ENCODE results near the gene PTPRE.

GRCh38 chr10:128072046-128072445 is 165.1 kb downstream of the PTPRE start:
- TF ChIP-seq CTCF (IDR thresholded peaks at IDR 0.05) = no peak
- no peak for TF ChIP-seq POLR2A (IDR thresholded peaks at IDR 0.05)

Data from body of pancreas (tissue), 4 donors.